SK-N-SH treated with all-trans-retinoic acid at 6 μM for 48 hours (cell line): Measurements from ENCODE around the gene TSPAN3.

Source experiments
- ATAC-seq: fragments of 200-7000 bp; cut with Tn5 transposase; 3 replicates; pipeline ENCODE4 v1.9.1; 2020; ENCODE audit warnings: mild to moderate bottlenecking, moderate library complexity
- BACH2 ChIP-seq: fragments of 250-450 bp; sonication (Bioruptor Pico); IDR thresholded peaks from 2 replicates; pipeline ENCODE4 v1.9.0; 2021; ENCODE audit warnings: mild to moderate bottlenecking, borderline replicate concordance
- ESRRG ChIP-seq: fragments of 250-450 bp; sonication (Bioruptor Pico); IDR thresholded peaks from 2 replicates; pipeline ENCODE4 v1.6.1; 2021; ENCODE audit warnings: mild to moderate bottlenecking
- OSR1 ChIP-seq: fragments of 250-450 bp; sonication (Bioruptor Pico); IDR thresholded peaks from 2 replicates; pipeline ENCODE4 v1.8.0; 2022; ENCODE audit warnings: moderate library complexity, mild to moderate bottlenecking, inconsistent platforms
- PPARA ChIP-seq: fragments of 250-450 bp; sonication (Bioruptor Pico); IDR thresholded peaks from 2 replicates; pipeline ENCODE4 v1.5.0; 2020; ENCODE audit warnings: mild to moderate bottlenecking, borderline replicate concordance
- TCF4 ChIP-seq: fragments of 250-450 bp; sonication (Bioruptor Pico); IDR thresholded peaks from 2 replicates; pipeline ENCODE4 v1.8.0; 2021; ENCODE audit warnings: mild to moderate bottlenecking, moderate library complexity, borderline replicate concordance
- ZFP3 ChIP-seq: fragments of 250-450 bp; sonication (Bioruptor Pico); IDR thresholded peaks from 2 replicates; pipeline ENCODE4 v1.5.0; 2020; ENCODE audit warnings: mild to moderate bottlenecking, moderate library complexity
- ZFP30 ChIP-seq: fragments of 450-650 bp; formaldehyde crosslinking; IDR thresholded peaks from 2 replicates; pipeline ENCODE4 v1.5.0; 2022; ENCODE audit warnings: mild to moderate bottlenecking, moderate library complexity
- ZNF8 ChIP-seq: fragments of 450-650 bp; formaldehyde crosslinking; IDR thresholded peaks from 2 replicates; pipeline ENCODE4 v1.5.0; 2020; ENCODE audit warnings: mild to moderate bottlenecking, moderate library complexity
- TF ChIP-seq, protein P1 (sequence below): fragments of 250-450 bp; sonication (Bioruptor Pico); IDR thresholded peaks from 2 replicates; pipeline ENCODE4 v1.5.1; 2021; ENCODE audit warnings: mild to moderate bottlenecking, moderate library complexity

The TSPAN3 gene

GRCh38 chr15:76994001-76994400, 76.9 kb downstream of the TSPAN3 start:
- ATAC-seq, result no peak
- no peak for TF ChIP-seq OSR1 (CRISPR knock-in tag)

GRCh38 chr15:76993114-76993725, 77.7 kb downstream of the TSPAN3 start:
- ATAC-seq, result no peak

DNA sequence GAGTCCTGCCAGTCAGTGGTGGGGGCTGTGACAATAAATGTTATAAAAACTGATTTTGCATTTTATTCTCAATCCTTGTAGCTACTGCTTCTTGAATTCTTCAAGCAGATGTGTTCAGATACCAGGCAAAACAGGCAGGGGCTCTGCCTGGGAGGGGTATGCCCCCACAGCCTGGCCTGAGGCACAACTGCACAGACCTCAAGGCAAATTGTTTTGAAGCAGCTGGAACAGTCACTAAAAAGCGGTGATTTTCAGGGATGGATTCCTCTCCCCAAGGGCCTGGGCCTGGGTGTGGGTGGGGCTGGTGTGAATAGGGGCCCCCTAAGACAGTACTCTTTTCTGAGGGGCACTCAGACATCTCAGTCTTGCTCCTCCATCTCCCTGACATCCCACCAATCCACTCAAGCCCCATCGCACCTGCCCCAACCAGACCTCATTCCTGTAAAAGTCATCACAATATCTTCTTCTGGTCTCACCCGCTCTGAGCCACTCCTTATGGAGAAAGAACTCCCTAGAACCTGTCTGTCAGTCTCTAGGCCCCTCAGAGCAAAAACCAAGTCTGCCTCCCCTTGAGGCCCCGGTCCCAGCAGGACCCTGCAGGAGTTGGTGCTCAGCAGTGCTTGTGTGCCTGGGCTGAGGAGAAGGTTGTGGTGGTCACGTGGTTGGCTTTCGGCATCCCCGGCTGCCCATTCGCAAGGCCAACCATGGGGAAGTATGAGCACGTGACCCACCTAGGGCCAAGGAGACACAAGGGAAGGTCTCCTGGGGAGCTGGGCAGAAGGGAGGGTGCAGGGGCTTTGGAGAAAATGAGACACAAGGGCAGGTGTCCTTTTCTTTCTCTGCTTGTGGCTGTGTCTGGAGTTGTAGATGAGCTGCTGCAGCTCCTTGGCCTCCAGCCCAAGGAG, 78.9 kb downstream of the TSPAN3 start:
- no peak for TF ChIP-seq ZNF8 (CRISPR knock-in tag)
- TF ChIP-seq ESRRG, result no peak
- TF ChIP-seq ZFP30 (CRISPR knock-in tag), result no peak
- no peak for TF ChIP-seq BACH2 (CRISPR knock-in tag)
- no peak for ATAC-seq

More at GRCh38 chr15:76993114-76993725, 77.7 kb downstream of the TSPAN3 start:
- TF ChIP-seq OSR1 (CRISPR knock-in tag) (no peak), TCF4 (CRISPR knock-in tag) (no peak), ZFP3 (CRISPR knock-in tag) (no peak), PPARA (no peak), ZFP30 (CRISPR knock-in tag) (no peak)
- TF ChIP-seq, protein P1, sequence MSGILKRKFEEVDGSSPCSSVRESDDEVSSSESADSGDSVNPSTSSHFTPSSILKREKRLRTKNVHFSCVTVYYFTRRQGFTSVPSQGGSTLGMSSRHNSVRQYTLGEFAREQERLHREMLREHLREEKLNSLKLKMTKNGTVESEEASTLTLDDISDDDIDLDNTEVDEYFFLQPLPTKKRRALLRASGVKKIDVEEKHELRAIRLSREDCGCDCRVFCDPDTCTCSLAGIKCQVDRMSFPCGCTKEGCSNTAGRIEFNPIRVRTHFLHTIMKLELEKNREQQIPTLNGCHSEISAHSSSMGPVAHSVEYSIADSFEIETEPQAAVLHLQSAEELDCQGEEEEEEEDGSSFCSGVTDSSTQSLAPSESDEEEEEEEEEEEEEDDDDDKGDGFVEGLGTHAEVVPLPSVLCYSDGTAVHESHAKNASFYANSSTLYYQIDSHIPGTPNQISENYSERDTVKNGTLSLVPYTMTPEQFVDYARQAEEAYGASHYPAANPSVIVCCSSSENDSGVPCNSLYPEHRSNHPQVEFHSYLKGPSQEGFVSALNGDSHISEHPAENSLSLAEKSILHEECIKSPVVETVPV (CRISPR knock-in tag), result no peak
